GM10266 (cell line): ENCODE results near the gene SMG9.

ENCODE experiments used
- DNase-seq: peaks from one replicate; pipeline ENCODE4 v3.0.0; 2012; ENCODE audit errors: extremely low spot score
- CTCF ChIP-seq: IDR thresholded peaks from 2 replicates; pipeline ENCODE4 v1.5.1; 2012; ENCODE audit warnings: mild to moderate bottlenecking, low read depth; ENCODE audit not compliant: control insufficient read depth, insufficient read depth; ENCODE audit errors: missing control alignments

Gene SMG9

GRCh38 chr19:43784241-43784980 lies 29.6 kb upstream of the SMG9 start:
- TF ChIP-seq CTCF = no peak

GRCh38 chr19:43783636-43784035 lies 28.9 kb upstream of the SMG9 start:
- no peak for TF ChIP-seq CTCF
- DNase-seq = no peak

More at GRCh38 chr19:43784241-43784980, 29.6 kb upstream of the SMG9 start:
- no peak for DNase-seq

GRCh38 chr19:43782689-43783231 lies 28.0 kb upstream of the SMG9 start:
- DNase-seq = no peak

GRCh38 chr19:43782311-43782660 lies 27.5 kb upstream of the SMG9 start:
- no peak for DNase-seq
- TF ChIP-seq CTCF = no peak

More at GRCh38 chr19:43782689-43783231, 28.0 kb upstream of the SMG9 start:
- no peak for TF ChIP-seq CTCF

- no peak for DNase-seq
- TF ChIP-seq CTCF = no peak
Measured at GRCh38 chr19:43781630-43782310, 27.0 kb upstream of the SMG9 start.

GRCh38 chr19:43780706-43781525 lies 26.2 kb upstream of the SMG9 start, which contains the start of gene KCNN4:
TSS of gene KCNN4 (minus strand) at chr19:43780973. CDS start at chr19:43780861, 112 bp downstream.
- no peak for TF ChIP-seq CTCF
- peak; percentile 87 for DNase-seq
